ENCODE results near the gene SARS1. TPM values are rescaled to one million over a fixed set of nuclear protein-coding genes. Genes with fewer than 3 reads are reported as not detected.

Gene SARS1
- total RNA-seq, 1 donor from 2014 or later: 118 TPM

- Mint-ChIP-seq H3K4me3 (no peak overlapping the region), H3K9me3 (no peaks in the 10 kb centered on the region), H3K4me1 (peaks cover 13% of the 10 kb centered on the region), H3K27me3 (ENCODE audit: insufficient read depth, low read depth) (peaks cover 3% of the 10 kb centered on the region), H3K36me3 (no peaks in the 10 kb centered on the region), H3K27ac (peak overlapping the region; percentile 86)
- Histone ChIP-seq H3K9me3 (ENCODE audit: low read depth) (no peaks in the 10 kb centered on the region), H3K79me2 (ENCODE audit: low read depth) (no peaks in the 10 kb centered on the region), H3F3A (ENCODE audit: low read depth) (no peaks in the 10 kb centered on the region), H2AFZ (replicated peaks) (peak overlapping the region; percentile 13), H3K4me2 (no peak overlapping the region), H3K27ac (no peak overlapping the region), H3K4me3 (no peak overlapping the region), H3K36me3 (no peaks in the 10 kb centered on the region), H3K9ac (no peak overlapping the region), H3K27me3 (no peaks in the 10 kb centered on the region), H4K20me1 (ENCODE audit: low read depth) (no peaks in the 10 kb centered on the region), H3K4me1 (peaks cover 6% of the 10 kb centered on the region)
- DNase-seq (ENCODE audit: low spot score): no peak
- TF ChIP-seq EZH2phosphoT487 (IDR thresholded peaks at IDR 0.05) (no peak), CTCF (IDR thresholded peaks at IDR 0.05) (no peak), EZH2 (IDR thresholded peaks at IDR 0.05) (no peak)
Observed at GRCh38 chr1:109187127-109187526, 26.6 kb upstream of the SARS1 start.

GRCh38 chr1:109188200-109188599 is 25.5 kb upstream of the SARS1 start:
- TF ChIP-seq EZH2 (IDR thresholded peaks at IDR 0.05): no peak
- TF ChIP-seq EZH2phosphoT487 (IDR thresholded peaks at IDR 0.05): no peak
- TF ChIP-seq CTCF (IDR thresholded peaks at IDR 0.05): no peak
- H3K27ac Mint-ChIP-seq: no peak overlapping the region
- H3K4me1 Mint-ChIP-seq: peaks cover 13% of the 10 kb centered on the region
- H3K9me3 Mint-ChIP-seq: no peaks in the 10 kb centered on the region
- no peak overlapping the region for H3K4me3 Mint-ChIP-seq
- peaks cover 6% of the 10 kb centered on the region for H3K4me1 ChIP-seq
- no peaks in the 10 kb centered on the region for H3K9me3 ChIP-seq (ENCODE audit: low read depth)
- H3K79me2 ChIP-seq (ENCODE audit: low read depth): no peaks in the 10 kb centered on the region
- no peaks in the 10 kb centered on the region for H3K36me3 Mint-ChIP-seq
- H3K27me3 ChIP-seq: no peaks in the 10 kb centered on the region
- no peak overlapping the region for H3K4me2 ChIP-seq
- DNase-seq (ENCODE audit: low spot score): no peak
- H3K4me3 ChIP-seq: no peak overlapping the region
- H3K27me3 Mint-ChIP-seq (ENCODE audit: insufficient read depth, low read depth): peaks cover 3% of the 10 kb centered on the region
- no peaks in the 10 kb centered on the region for H4K20me1 ChIP-seq (ENCODE audit: low read depth)
- no peaks in the 10 kb centered on the region for H3K36me3 ChIP-seq
- H3F3A ChIP-seq (ENCODE audit: low read depth): no peaks in the 10 kb centered on the region
- H3K9ac ChIP-seq: no peak overlapping the region
- H2AFZ ChIP-seq (replicated peaks): no peak overlapping the region
- no peak overlapping the region for H3K27ac ChIP-seq

- Histone ChIP-seq H3K4me1 (peaks cover 6% of the 10 kb centered on the region), H3K36me3 (no peaks in the 10 kb centered on the region), H3K27ac (no peak overlapping the region), H3F3A (ENCODE audit: low read depth) (no peaks in the 10 kb centered on the region), H3K27me3 (no peaks in the 10 kb centered on the region), H4K20me1 (ENCODE audit: low read depth) (no peaks in the 10 kb centered on the region), H2AFZ (replicated peaks) (no peak overlapping the region), H3K4me3 (no peak overlapping the region), H3K9ac (no peak overlapping the region), H3K4me2 (no peak overlapping the region), H3K9me3 (ENCODE audit: low read depth) (no peaks in the 10 kb centered on the region), H3K79me2 (ENCODE audit: low read depth) (no peaks in the 10 kb centered on the region)
- Mint-ChIP-seq H3K4me3 (no peak overlapping the region), H3K36me3 (no peaks in the 10 kb centered on the region), H3K27me3 (ENCODE audit: insufficient read depth, low read depth) (peaks cover 3% of the 10 kb centered on the region), H3K27ac (no peak overlapping the region), H3K4me1 (peaks cover 13% of the 10 kb centered on the region), H3K9me3 (no peaks in the 10 kb centered on the region)
- DNase-seq (ENCODE audit: low spot score): no peak
- TF ChIP-seq EZH2 (IDR thresholded peaks at IDR 0.05) (no peak), EZH2phosphoT487 (IDR thresholded peaks at IDR 0.05) (no peak), CTCF (IDR thresholded peaks at IDR 0.05) (no peak)
Observed at GRCh38 chr1:109188781-109189180, 24.9 kb upstream of the SARS1 start.

Measured in neural progenitor cell (in vitro differentiated cells).